ENCODE measurements around the gene MEX3A. TPM values are rescaled to one million over a fixed set of nuclear protein-coding genes. Genes with fewer than 3 reads are reported as not detected.

MEX3A gene, protein sequence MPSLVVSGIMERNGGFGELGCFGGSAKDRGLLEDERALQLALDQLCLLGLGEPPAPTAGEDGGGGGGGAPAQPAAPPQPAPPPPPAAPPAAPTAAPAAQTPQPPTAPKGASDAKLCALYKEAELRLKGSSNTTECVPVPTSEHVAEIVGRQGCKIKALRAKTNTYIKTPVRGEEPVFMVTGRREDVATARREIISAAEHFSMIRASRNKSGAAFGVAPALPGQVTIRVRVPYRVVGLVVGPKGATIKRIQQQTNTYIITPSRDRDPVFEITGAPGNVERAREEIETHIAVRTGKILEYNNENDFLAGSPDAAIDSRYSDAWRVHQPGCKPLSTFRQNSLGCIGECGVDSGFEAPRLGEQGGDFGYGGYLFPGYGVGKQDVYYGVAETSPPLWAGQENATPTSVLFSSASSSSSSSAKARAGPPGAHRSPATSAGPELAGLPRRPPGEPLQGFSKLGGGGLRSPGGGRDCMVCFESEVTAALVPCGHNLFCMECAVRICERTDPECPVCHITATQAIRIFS
- 0.76 to 2.6 TPM (median 1.7 TPM) in 5 replicates for total RNA-seq (2022; extraction: Qiagen RNA extraction)

DNA sequence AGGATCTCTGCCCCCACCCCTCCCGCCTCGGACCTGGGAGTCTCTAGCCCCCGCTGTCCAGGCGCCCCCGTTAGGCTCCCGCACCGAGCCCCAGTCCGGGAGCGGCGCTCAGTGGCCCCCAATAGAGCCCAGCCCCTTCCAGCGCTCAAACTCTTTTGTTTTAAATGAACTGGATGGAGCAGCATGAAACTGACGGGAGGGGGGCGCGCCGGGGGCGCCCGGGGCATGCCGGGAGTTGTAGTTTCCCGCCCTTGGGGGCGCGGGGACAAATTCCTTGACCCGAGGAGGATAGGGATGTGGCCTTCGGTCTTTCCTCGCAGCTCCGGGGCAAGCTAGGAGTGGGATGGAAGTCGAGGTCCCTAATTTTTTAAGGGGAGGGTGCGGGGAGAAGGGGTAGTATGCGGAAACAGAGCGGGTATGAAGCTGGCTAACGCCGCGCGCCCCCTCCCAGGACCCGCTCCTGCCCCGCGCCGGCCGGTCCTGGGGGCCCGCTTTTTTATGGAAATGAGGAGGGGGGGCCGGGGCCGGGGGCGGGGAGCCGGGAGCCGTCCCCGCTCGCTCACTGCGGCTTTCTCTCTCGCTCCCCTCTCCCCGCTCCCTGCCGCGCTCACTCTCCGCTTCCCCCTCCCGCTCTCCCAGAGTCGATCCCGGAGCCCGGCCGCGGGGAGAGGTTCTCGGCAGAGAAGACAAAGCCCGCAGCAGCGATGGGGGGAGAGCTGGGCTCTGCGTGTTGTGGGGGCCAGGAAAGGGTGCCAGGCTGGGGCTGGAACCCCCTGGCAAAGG, at the start of gene MEX3A:
Gene MEX3A (minus strand): TSS at position 157 of the 783 bp plus-strand sequence. CDS start 467 bp downstream, outside the sequence.

DNA sequence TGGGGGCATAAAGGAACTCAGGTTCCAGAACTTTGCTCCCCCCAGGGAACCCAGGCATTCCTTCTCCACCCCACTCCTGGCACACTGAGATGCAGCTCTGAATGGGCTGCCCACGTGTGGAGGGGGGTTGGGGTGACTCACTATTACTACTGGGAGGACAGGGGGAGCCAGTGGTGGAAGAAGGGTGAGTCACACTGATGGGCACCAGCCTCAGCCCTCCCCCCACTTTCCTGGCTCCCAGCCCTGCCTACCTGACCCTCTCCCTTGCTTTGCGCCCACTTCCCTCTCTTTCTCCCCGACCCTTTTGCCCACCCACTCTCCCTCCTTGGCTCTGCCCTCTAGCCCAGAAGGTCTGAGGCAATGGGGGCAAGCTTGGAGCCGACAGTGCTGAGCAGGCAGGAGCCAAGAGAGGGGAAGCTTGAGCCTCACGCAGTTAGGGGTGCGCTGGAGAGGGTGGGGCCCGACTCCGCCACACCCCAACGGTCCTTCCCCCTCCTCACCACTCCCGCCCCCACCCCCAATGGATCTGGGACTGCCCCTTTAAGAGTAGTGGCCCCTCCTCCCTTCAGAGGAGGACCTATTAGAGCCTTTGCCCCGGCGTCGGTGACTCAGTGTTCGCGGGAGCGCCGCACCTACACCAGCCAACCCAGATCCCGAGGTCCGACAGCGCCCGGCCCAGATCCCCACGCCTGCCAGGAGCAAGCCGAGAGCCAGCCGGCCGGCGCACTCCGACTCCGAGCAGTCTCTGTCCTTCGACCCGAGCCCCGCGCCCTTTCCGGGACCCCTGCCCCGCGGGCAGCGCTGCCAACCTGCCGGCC, 32.0 kb upstream of the MEX3A start, which contains the start of gene LMNA:
Gene LMNA (plus strand): TSS at position 611 of the 818 bp plus-strand sequence. CDS start 208 bp downstream, outside the sequence.

DNA sequence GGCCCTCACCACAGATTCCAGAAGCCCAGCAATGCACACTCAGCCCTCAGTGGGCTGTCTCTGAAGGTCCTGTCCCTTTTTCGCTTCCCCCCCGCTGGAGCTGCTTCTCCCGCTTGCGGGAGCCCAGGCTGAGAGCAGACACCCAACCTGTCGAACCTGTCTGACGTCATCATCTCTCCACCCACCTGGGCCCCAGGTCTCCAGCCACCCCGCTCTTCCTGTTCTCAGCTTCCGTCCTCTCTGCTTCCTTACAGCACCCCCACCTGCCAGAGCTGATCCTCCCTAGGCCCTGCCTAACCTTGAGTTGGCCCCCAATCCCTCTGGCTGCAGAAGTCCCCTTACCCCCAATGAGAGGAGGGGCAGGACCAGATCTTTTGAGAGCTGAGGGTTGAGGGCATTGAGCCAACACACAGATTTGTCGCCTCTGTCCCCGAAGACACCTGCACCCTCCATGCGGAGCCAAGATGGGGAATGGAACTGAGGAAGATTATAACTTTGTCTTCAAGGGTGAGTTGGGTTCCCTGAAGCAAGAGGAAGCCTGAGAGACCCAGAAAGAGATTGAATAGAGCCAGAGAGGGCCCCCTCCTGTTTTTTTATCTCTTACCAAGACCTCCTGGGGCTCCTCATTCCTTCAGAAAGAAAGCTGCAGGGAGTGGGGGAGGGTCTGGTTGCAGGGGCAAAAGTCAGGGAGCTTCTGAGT, 21.2 kb downstream of the MEX3A start, which contains the start of gene RAB25:
Gene RAB25 (plus strand): TSS at position 224 of the 700 bp plus-strand sequence. CDS start 241 bp downstream, at position 465.

DNA sequence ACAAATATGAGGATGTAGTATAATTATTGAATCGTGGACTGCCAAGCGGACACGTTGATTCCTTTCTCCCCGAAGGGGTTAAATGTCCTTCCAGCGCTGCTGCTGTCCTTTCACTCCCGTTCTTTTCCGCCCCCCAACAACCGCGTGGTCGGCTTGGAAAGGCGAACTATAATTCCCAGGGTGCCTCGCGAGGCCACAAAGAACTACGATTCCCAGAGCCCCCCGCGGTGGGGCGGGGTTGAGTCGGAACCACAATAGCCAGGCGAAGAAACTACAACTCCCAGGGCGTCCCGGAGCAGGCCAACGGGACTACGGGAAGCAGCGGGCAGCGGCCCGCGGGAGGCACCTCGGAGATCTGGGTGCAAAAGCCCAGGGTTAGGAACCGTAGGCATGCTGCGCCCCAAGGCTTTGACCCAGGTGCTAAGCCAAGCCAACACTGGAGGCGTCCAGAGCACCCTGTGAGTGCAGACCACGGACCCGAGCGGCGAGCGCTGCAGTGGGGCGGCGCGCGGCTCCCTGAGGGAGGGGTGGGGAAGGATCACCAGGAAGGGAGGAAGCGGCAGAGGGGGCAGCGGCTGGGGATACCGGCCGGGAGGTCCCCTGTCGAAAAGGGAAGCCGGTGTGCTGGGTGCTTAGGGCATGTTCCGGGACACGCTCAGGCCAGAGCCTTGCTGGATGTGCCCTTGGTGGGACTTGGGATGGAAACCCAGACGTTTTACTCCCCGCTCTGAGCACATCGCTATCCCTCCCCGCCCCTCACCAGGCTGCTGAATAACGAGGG, 27.6 kb downstream of the MEX3A start, which contains the start of gene LAMTOR2:
Gene LAMTOR2 (plus strand): TSS at position 283 of the 781 bp plus-strand sequence. CDS start 108 bp downstream, at position 391.

DNA sequence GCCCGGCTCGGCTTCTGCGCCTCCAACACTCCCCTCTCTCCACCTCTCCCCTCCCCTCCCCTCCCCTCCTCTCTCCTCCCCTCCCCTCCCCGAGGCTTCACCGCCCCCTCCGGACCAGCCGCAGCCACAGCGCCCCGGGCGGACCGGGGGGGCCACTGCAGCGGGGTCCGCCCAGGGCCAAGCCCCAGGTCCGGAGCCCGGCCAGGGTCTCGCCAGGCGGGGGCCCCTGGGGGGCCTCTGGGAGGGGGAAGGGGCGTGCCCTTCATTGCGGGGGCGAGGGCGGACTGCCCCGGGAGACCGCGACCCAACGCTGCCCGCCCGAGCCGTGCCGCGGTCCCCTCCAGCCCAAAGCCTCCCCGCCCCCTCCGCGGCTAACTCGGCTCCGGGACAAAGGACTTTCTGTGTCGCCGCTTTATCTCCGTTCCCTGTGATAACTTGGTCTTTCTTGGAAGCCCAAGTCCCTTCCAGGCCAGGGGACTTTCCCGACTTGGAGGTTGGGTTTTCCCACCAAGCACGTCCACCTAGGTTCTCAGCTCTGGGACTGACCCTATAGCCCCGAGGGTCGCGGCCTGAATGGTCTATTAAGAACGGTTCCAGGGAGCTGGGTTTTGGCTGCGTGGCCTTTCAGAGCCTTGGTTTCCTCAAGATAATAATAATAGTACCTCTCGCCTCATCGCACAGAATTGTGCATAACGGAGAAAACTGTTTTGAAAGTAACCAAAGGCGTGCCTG, 28.3 kb downstream of the MEX3A start, which contains the start of gene UBQLN4:
Gene UBQLN4 (minus strand): TSS at position 31 of the 732 bp plus-strand sequence. CDS start 97 bp downstream, outside the sequence.

Other genes starting within 250 kb of the MEX3A start
- 12.2 to 15.6 TPM (median 14.5 TPM) in 5 replicates for gene GON4L, start 225.3 kb downstream of the MEX3A start, total RNA-seq (2022; extraction: Qiagen RNA extraction)
- 1.1 to 1.5 TPM (median 1.5 TPM) in 5 replicates for gene SYT11, start 222.9 kb downstream of the MEX3A start, total RNA-seq (2022; extraction: Qiagen RNA extraction)
- gene RIT1, start 171.1 kb downstream of the MEX3A start, total RNA-seq (2022; extraction: Qiagen RNA extraction), result 19.0 to 23.3 TPM (median 19.9 TPM) in 5 replicates
- gene KHDC4, start 148.1 kb downstream of the MEX3A start, total RNA-seq (2022; extraction: Qiagen RNA extraction), result 12.2 to 25.9 TPM (median 21.4 TPM) in 5 replicates
- 0.07 TPM in 1 of 5 replicates, not detected in the others for gene RXFP4, start 140.8 kb downstream of the MEX3A start, total RNA-seq (2022; extraction: Qiagen RNA extraction)
- gene ARHGEF2, start 103.9 kb downstream of the MEX3A start, total RNA-seq (2022; extraction: Qiagen RNA extraction), result 31.6 to 38.1 TPM (median 34.0 TPM) in 5 replicates
- gene SSR2, start 61.5 kb downstream of the MEX3A start, total RNA-seq (2022; extraction: Qiagen RNA extraction), result 247 to 274 TPM (median 264 TPM) in 5 replicates
- 33.9 to 43.6 TPM (median 42.2 TPM) in 5 replicates for gene UBQLN4, start 28.7 kb downstream of the MEX3A start, total RNA-seq (2022; extraction: Qiagen RNA extraction)
- 146 to 167 TPM (median 153 TPM) in 5 replicates for gene LAMTOR2, start 27.7 kb downstream of the MEX3A start, total RNA-seq (2022; extraction: Qiagen RNA extraction)
- 0.16 TPM in 1 of 5 replicates, not detected in the others for gene RAB25, start 21.3 kb downstream of the MEX3A start, total RNA-seq (2022; extraction: Qiagen RNA extraction)
- 607 to 803 TPM (median 745 TPM) in 5 replicates for gene LMNA, start 32.2 kb upstream of the MEX3A start, total RNA-seq (2022; extraction: Qiagen RNA extraction)
- gene SEMA4A, start 71.1 kb upstream of the MEX3A start, total RNA-seq (2022; extraction: Qiagen RNA extraction), result 0.31 to 0.51 TPM (median 0.42 TPM) in 5 replicates
- gene SLC25A44, start 111.6 kb upstream of the MEX3A start, total RNA-seq (2022; extraction: Qiagen RNA extraction), result 26.3 to 31.0 TPM (median 27.5 TPM) in 5 replicates
- gene PMF1, start 130.5 kb upstream of the MEX3A start, total RNA-seq (2022; extraction: Qiagen RNA extraction), result 55.3 to 59.8 TPM (median 58.8 TPM) in 5 replicates
- 0.23 to 0.47 TPM (median 0.29 TPM) in 3 of 5 replicates, not detected in the others for gene BGLAP, start 159.7 kb upstream of the MEX3A start, total RNA-seq (2022; extraction: Qiagen RNA extraction)
- 2.4 to 4.7 TPM (median 2.8 TPM) in 5 replicates for gene PAQR6, start 165.6 kb upstream of the MEX3A start, total RNA-seq (2022; extraction: Qiagen RNA extraction)
- 33.2 to 45.5 TPM (median 42.2 TPM) in 5 replicates for gene SMG5, start 200.4 kb upstream of the MEX3A start, total RNA-seq (2022; extraction: Qiagen RNA extraction)
- gene TMEM79, start 201.9 kb upstream of the MEX3A start, total RNA-seq (2022; extraction: Qiagen RNA extraction), result 4.8 to 8.1 TPM (median 7.4 TPM) in 5 replicates
- gene GLMP, start 213.2 kb upstream of the MEX3A start, total RNA-seq (2022; extraction: Qiagen RNA extraction), result 32.2 to 45.8 TPM (median 45.0 TPM) in 5 replicates
- not detected in 5 replicates for gene VHLL, start 216.8 kb upstream of the MEX3A start, total RNA-seq (2022; extraction: Qiagen RNA extraction)

Data from A549 treated with dexamethasone at 1 μM for 4 hours (cell line).